SK-N-SH (cell line): Measurements from ENCODE around the gene PAXIP1.

ENCODE experiments used
- CTCF ChIP-seq: fragments of 200-600 bp; sonication (generic); IDR thresholded peaks from 2 replicates; pipeline ENCODE4 v1.6.1; 2017; ENCODE audit warnings: antibody characterized with exemption, mild to moderate bottlenecking, moderate library complexity
- GATA2 ChIP-seq: sonication (generic); formaldehyde crosslinking; IDR thresholded peaks from 2 replicates; pipeline ENCODE4 v1.5.0; 2020; ENCODE audit warnings: mild to moderate bottlenecking, missing genetic modification reagents
- MXI1 ChIP-seq: IDR thresholded peaks from 2 replicates; pipeline ENCODE4 v1.6.1; 2012; ENCODE audit warnings: mild to moderate bottlenecking, low read depth, low read length, improper control_type of control experiment
- REST ChIP-seq: IDR thresholded peaks from 2 replicates; pipeline ENCODE4 v1.6.1; 2012; ENCODE audit warnings: mild to moderate bottlenecking, low read depth, low read length, moderate library complexity
- TAF1 ChIP-seq: IDR thresholded peaks from 2 replicates; pipeline ENCODE4 v1.6.1; 2012; ENCODE audit warnings: low read depth, mild to moderate bottlenecking, low read length, moderate library complexity, borderline replicate concordance
- YY1 ChIP-seq: IDR thresholded peaks from 2 replicates; pipeline ENCODE4 v1.4.0; 2012; ENCODE audit warnings: low read depth, mild to moderate bottlenecking
- TF ChIP-seq, protein P1 (sequence below): fragments of 150-350 bp; IDR thresholded peaks from 2 replicates; pipeline ENCODE4 v1.6.1; 2016; ENCODE audit warnings: mild to moderate bottlenecking, low read depth, low read length
- TF ChIP-seq, protein P2 (sequence below): IDR thresholded peaks from 2 replicates; pipeline ENCODE4 v1.4.0; 2012; ENCODE audit warnings: low read depth, borderline replicate concordance

DNA sequence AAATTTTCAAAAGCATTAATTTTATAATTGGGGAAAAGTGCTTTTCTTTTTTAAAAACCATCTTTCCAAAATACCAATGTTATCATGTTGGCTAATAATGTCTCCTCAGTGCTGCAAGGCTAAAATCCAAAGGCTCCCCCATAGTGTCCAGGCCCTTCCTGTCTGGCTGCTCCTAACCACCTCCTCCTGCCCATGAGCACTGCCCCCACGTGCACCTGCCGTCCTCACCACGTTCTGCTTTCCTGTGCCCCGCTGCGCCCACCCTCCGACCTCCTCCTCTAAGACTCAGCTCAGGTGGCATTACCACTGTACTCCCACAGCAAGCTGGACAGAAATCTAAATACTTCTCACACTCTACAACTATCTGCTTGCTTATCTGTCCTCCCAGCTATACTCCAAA, 17.7 kb downstream of the PAXIP1 start:
- no peak for TF ChIP-seq REST
- no peak for TF ChIP-seq YY1
- TF ChIP-seq, protein P1, sequence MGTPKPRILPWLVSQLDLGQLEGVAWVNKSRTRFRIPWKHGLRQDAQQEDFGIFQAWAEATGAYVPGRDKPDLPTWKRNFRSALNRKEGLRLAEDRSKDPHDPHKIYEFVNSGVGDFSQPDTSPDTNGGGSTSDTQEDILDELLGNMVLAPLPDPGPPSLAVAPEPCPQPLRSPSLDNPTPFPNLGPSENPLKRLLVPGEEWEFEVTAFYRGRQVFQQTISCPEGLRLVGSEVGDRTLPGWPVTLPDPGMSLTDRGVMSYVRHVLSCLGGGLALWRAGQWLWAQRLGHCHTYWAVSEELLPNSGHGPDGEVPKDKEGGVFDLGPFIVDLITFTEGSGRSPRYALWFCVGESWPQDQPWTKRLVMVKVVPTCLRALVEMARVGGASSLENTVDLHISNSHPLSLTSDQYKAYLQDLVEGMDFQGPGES = no peak
- TF ChIP-seq MXI1 = no peak
- TF ChIP-seq, protein P2, sequence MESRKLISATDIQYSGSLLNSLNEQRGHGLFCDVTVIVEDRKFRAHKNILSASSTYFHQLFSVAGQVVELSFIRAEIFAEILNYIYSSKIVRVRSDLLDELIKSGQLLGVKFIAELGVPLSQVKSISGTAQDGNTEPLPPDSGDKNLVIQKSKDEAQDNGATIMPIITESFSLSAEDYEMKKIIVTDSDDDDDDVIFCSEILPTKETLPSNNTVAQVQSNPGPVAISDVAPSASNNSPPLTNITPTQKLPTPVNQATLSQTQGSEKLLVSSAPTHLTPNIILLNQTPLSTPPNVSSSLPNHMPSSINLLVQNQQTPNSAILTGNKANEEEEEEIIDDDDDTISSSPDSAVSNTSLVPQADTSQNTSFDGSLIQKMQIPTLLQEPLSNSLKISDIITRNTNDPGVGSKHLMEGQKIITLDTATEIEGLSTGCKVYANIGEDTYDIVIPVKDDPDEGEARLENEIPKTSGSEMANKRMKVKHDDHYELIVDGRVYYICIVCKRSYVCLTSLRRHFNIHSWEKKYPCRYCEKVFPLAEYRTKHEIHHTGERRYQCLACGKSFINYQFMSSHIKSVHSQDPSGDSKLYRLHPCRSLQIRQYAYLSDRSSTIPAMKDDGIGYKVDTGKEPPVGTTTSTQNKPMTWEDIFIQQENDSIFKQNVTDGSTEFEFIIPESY = no peak
- no peak for TF ChIP-seq CTCF
- no peak for TF ChIP-seq GATA2 (CRISPR knock-in tag)
- no peak for TF ChIP-seq TAF1
